WTC11 (cell line): ENCODE results near the gene EHF.

Experiments used
- ETV6 ChIP-seq: sonication (generic); formaldehyde crosslinking; IDR thresholded peaks from 2 replicates; pipeline ENCODE4 v1.8.1; 2022; ENCODE audit warnings: mild to moderate bottlenecking, missing genetic modification reagents
- JUN ChIP-seq: sonication (generic); formaldehyde crosslinking; IDR thresholded peaks from 2 replicates; pipeline ENCODE4 v1.8.0; 2023; ENCODE audit warnings: mild to moderate bottlenecking, missing genetic modification reagents
- NR1H2 ChIP-seq: sonication (generic); formaldehyde crosslinking; IDR thresholded peaks from 2 replicates; pipeline ENCODE4 v1.9.0; 2021; ENCODE audit warnings: mild to moderate bottlenecking, moderate library complexity, missing genetic modification reagents
- SP1 ChIP-seq: sonication (generic); formaldehyde crosslinking; conservative IDR thresholded peaks from 2 replicates; pipeline ENCODE4 v1.8.1; 2022; ENCODE audit warnings: missing genetic modification reagents
- ZNF121 ChIP-seq: sonication (generic); formaldehyde crosslinking; IDR thresholded peaks from 2 replicates; pipeline ENCODE4 v1.8.0; 2023; ENCODE audit warnings: missing genetic modification reagents
- TF ChIP-seq, protein P1 (sequence below): fragments of 200-600 bp; IDR thresholded peaks from 2 replicates; pipeline ENCODE4 v1.8.0; 2022; ENCODE audit warnings: antibody characterized with exemption
- TF ChIP-seq, protein P2 (sequence below): sonication (generic); formaldehyde crosslinking; IDR thresholded peaks from 2 replicates; pipeline ENCODE4 v1.8.1; 2022; ENCODE audit warnings: low read depth, missing genetic modification reagents, borderline replicate concordance
- TF ChIP-seq, protein P3 (sequence below): sonication (generic); formaldehyde crosslinking; IDR thresholded peaks from 2 replicates; pipeline ENCODE4 v1.8.1; 2023; ENCODE audit warnings: mild to moderate bottlenecking, missing genetic modification reagents
- TF ChIP-seq, protein P4 (sequence below): sonication (generic); formaldehyde crosslinking; IDR thresholded peaks from 2 replicates; pipeline ENCODE4 v1.8.1; 2023; ENCODE audit warnings: mild to moderate bottlenecking, missing genetic modification reagents, moderate library complexity
- TF ChIP-seq, protein P5 (sequence below): fragments of 250-450 bp; sonication (Bioruptor Pico); conservative IDR thresholded peaks from 2 replicates; pipeline ENCODE4 v1.9.0; 2021; ENCODE audit warnings: mild to moderate bottlenecking
- TF ChIP-seq, protein P6 (sequence below): sonication (generic); formaldehyde crosslinking; IDR thresholded peaks from 2 replicates; pipeline ENCODE4 v1.8.0; 2022; ENCODE audit warnings: mild to moderate bottlenecking, missing genetic modification reagents
- TF ChIP-seq, protein P7 (sequence below): sonication (generic); formaldehyde crosslinking; conservative IDR thresholded peaks from 2 replicates; pipeline ENCODE4 v1.8.1; 2022; ENCODE audit warnings: mild to moderate bottlenecking, missing genetic modification reagents
- TF ChIP-seq, protein P8 (sequence below): sonication (generic); formaldehyde crosslinking; IDR thresholded peaks from 2 replicates; pipeline ENCODE4 v1.8.1; 2022; ENCODE audit warnings: low read depth, mild to moderate bottlenecking, moderate library complexity, missing genetic modification reagents, borderline replicate concordance
- TF ChIP-seq, protein P9 (sequence below): sonication (generic); formaldehyde crosslinking; IDR thresholded peaks from 2 replicates; pipeline ENCODE4 v1.8.0; 2023; ENCODE audit warnings: mild to moderate bottlenecking, missing genetic modification reagents

DNA sequence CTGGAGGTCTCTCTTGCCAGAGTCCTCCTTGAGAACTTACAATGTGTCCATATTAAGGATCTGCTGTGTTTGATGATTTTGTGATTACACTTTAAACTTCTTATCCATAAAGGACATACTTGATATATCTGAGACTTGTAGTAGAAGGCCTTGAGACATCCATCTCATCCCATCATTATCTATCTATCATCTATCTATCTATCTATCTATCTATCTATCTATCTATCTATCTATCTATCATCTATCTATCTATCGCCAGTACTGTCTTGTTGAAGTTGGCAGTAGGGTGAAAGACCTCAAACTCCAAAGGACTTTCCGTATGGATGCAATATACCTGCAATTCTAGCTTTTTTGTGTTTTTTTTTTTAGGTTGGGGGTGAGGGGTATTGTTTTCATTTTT lies 2.5 kb upstream of the EHF start:
- TF ChIP-seq, protein P1, sequence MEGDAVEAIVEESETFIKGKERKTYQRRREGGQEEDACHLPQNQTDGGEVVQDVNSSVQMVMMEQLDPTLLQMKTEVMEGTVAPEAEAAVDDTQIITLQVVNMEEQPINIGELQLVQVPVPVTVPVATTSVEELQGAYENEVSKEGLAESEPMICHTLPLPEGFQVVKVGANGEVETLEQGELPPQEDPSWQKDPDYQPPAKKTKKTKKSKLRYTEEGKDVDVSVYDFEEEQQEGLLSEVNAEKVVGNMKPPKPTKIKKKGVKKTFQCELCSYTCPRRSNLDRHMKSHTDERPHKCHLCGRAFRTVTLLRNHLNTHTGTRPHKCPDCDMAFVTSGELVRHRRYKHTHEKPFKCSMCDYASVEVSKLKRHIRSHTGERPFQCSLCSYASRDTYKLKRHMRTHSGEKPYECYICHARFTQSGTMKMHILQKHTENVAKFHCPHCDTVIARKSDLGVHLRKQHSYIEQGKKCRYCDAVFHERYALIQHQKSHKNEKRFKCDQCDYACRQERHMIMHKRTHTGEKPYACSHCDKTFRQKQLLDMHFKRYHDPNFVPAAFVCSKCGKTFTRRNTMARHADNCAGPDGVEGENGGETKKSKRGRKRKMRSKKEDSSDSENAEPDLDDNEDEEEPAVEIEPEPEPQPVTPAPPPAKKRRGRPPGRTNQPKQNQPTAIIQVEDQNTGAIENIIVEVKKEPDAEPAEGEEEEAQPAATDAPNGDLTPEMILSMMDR = no peak
- TF ChIP-seq, protein P2, sequence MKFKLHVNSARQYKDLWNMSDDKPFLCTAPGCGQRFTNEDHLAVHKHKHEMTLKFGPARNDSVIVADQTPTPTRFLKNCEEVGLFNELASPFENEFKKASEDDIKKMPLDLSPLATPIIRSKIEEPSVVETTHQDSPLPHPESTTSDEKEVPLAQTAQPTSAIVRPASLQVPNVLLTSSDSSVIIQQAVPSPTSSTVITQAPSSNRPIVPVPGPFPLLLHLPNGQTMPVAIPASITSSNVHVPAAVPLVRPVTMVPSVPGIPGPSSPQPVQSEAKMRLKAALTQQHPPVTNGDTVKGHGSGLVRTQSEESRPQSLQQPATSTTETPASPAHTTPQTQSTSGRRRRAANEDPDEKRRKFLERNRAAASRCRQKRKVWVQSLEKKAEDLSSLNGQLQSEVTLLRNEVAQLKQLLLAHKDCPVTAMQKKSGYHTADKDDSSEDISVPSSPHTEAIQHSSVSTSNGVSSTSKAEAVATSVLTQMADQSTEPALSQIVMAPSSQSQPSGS (CRISPR knock-in tag) = no peak
- no peak for TF ChIP-seq NR1H2 (CRISPR knock-in tag)
- TF ChIP-seq, protein P3, sequence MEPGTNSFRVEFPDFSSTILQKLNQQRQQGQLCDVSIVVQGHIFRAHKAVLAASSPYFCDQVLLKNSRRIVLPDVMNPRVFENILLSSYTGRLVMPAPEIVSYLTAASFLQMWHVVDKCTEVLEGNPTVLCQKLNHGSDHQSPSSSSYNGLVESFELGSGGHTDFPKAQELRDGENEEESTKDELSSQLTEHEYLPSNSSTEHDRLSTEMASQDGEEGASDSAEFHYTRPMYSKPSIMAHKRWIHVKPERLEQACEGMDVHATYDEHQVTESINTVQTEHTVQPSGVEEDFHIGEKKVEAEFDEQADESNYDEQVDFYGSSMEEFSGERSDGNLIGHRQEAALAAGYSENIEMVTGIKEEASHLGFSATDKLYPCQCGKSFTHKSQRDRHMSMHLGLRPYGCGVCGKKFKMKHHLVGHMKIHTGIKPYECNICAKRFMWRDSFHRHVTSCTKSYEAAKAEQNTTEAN = no peak
- TF ChIP-seq, protein P4, sequence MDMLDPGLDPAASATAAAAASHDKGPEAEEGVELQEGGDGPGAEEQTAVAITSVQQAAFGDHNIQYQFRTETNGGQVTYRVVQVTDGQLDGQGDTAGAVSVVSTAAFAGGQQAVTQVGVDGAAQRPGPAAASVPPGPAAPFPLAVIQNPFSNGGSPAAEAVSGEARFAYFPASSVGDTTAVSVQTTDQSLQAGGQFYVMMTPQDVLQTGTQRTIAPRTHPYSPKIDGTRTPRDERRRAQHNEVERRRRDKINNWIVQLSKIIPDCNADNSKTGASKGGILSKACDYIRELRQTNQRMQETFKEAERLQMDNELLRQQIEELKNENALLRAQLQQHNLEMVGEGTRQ = no peak
- TF ChIP-seq JUN (CRISPR knock-in tag) = no peak
- TF ChIP-seq, protein P5, sequence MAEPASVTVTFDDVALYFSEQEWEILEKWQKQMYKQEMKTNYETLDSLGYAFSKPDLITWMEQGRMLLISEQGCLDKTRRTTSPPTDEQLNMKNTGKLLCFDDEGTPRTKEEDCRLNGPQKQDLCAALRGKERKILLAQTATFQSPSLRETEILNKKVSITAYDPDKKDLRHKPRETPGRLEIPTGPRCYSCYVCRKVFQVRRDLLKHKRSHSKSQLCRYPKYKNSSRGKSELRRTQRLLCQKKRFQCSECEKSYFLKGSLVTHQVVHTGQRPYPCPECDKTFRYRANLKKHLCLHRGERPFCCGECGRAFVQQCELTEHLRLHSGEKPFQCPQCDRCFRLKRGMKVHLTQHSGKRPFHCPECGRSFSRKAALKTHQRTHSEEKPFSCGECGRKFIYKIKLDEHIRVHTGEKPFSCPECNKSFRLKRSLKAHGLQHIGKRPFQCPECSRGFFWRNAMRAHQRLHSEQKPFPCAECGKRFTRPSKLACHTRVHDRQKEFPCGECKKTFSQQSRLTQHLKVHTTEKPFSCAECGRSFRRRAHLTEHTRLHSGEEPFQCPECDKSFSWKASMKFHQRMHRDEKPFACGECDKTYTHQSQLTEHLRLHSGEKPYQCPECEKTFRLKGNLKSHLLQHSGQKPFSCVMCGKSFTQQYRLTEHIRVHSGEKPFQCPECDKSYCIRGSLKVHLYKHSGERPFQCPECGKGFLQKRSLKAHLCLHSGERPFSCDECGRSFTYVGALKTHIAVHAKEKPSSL = no peak
- TF ChIP-seq ETV6 (CRISPR knock-in tag) = no peak
- TF ChIP-seq SP1 = no peak
- TF ChIP-seq, protein P6, sequence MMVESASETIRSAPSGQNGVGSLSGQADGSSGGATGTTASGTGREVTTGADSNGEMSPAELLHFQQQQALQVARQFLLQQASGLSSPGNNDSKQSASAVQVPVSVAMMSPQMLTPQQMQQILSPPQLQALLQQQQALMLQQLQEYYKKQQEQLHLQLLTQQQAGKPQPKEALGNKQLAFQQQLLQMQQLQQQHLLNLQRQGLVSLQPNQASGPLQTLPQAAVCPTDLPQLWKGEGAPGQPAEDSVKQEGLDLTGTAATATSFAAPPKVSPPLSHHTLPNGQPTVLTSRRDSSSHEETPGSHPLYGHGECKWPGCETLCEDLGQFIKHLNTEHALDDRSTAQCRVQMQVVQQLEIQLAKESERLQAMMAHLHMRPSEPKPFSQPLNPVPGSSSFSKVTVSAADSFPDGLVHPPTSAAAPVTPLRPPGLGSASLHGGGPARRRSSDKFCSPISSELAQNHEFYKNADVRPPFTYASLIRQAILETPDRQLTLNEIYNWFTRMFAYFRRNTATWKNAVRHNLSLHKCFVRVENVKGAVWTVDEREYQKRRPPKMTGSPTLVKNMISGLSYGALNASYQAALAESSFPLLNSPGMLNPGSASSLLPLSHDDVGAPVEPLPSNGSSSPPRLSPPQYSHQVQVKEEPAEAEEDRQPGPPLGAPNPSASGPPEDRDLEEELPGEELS = no peak
- TF ChIP-seq ZNF121 (CRISPR knock-in tag) = no peak
- TF ChIP-seq, protein P7, sequence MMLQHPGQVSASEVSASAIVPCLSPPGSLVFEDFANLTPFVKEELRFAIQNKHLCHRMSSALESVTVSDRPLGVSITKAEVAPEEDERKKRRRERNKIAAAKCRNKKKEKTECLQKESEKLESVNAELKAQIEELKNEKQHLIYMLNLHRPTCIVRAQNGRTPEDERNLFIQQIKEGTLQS (CRISPR knock-in tag) = no peak
- TF ChIP-seq, protein P8, sequence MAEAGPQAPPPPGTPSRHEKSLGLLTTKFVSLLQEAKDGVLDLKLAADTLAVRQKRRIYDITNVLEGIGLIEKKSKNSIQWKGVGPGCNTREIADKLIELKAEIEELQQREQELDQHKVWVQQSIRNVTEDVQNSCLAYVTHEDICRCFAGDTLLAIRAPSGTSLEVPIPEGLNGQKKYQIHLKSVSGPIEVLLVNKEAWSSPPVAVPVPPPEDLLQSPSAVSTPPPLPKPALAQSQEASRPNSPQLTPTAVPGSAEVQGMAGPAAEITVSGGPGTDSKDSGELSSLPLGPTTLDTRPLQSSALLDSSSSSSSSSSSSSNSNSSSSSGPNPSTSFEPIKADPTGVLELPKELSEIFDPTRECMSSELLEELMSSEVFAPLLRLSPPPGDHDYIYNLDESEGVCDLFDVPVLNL (CRISPR knock-in tag) = no peak
- TF ChIP-seq, protein P9, sequence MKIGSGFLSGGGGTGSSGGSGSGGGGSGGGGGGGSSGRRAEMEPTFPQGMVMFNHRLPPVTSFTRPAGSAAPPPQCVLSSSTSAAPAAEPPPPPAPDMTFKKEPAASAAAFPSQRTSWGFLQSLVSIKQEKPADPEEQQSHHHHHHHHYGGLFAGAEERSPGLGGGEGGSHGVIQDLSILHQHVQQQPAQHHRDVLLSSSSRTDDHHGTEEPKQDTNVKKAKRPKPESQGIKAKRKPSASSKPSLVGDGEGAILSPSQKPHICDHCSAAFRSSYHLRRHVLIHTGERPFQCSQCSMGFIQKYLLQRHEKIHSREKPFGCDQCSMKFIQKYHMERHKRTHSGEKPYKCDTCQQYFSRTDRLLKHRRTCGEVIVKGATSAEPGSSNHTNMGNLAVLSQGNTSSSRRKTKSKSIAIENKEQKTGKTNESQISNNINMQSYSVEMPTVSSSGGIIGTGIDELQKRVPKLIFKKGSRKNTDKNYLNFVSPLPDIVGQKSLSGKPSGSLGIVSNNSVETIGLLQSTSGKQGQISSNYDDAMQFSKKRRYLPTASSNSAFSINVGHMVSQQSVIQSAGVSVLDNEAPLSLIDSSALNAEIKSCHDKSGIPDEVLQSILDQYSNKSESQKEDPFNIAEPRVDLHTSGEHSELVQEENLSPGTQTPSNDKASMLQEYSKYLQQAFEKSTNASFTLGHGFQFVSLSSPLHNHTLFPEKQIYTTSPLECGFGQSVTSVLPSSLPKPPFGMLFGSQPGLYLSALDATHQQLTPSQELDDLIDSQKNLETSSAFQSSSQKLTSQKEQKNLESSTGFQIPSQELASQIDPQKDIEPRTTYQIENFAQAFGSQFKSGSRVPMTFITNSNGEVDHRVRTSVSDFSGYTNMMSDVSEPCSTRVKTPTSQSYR (CRISPR knock-in tag) = no peak
